Neural cell (in vitro differentiated cells): Measurements from ENCODE around the gene FNDC3B. TPM values are rescaled to one million over a fixed set of nuclear protein-coding genes. Genes with fewer than 3 reads are reported as not detected.

ENCODE experiments used
- H2AFZ ChIP-seq: fragments of 200-600, 300-800 bp; sonication (generic), shearing (Covaris generic); 2 replicates; pipeline ENCODE4 v1.6.0; 2014; ENCODE audit warnings: low read depth, mild to moderate bottlenecking, antibody characterized with exemption, low read length, moderate library complexity
- H3F3A ChIP-seq: fragments of 200-600 bp; shearing (Covaris generic); 2 replicates; pipeline ENCODE4 v1.6.1; 2016; ENCODE audit warnings: mild to moderate bottlenecking, moderate library complexity, mixed read lengths, antibody characterized with exemption, low read length; ENCODE audit not compliant: insufficient read depth, poor library complexity, severe bottlenecking
- H3K27ac ChIP-seq: fragments of 200-600, 300-800 bp; sonication (generic), shearing (Covaris generic); 2 replicates; pipeline ENCODE4 v1.5.1; 2014; ENCODE audit warnings: mild to moderate bottlenecking, low read length, moderate library complexity
- H3K27me3 ChIP-seq: fragments of 300-800, 200-600 bp; sonication (generic), shearing (Covaris generic); 2 replicates; pipeline ENCODE4 v1.6.0; 2014; ENCODE audit warnings: mild to moderate bottlenecking, low read depth, low read length, moderate library complexity; ENCODE audit not compliant: insufficient read depth
- H3K36me3 ChIP-seq: fragments of 300-800, 200-600 bp; sonication (generic), shearing (Covaris generic); 2 replicates; pipeline ENCODE4 v1.5.1; 2014; ENCODE audit warnings: mild to moderate bottlenecking, antibody characterized with exemption, low read length, moderate library complexity; ENCODE audit not compliant: insufficient read depth
- H3K4me2 ChIP-seq: fragments of 300-800, 200-600 bp; sonication (generic), shearing (Covaris generic); 2 replicates; pipeline ENCODE4 v1.6.0; 2014; ENCODE audit warnings: mild to moderate bottlenecking, low read length
- H3K4me3 ChIP-seq: fragments of 300-800, 200-600 bp; sonication (generic), shearing (Covaris generic); 2 replicates; pipeline ENCODE4 v1.5.1; 2014; ENCODE audit warnings: mild to moderate bottlenecking, low read length, moderate library complexity
- H3K79me2 ChIP-seq: fragments of 200-600 bp; shearing (Covaris generic); replicated peaks from 2 replicates; pipeline ENCODE4 v1.6.0; 2014; ENCODE audit warnings: mild to moderate bottlenecking, low read length, moderate library complexity; ENCODE audit not compliant: insufficient read depth
- H3K9ac ChIP-seq: fragments of 300-800, 200-600 bp; sonication (generic), shearing (Covaris generic); 2 replicates; pipeline ENCODE4 v1.6.1; 2016; ENCODE audit warnings: mild to moderate bottlenecking, low read length, mixed read lengths
- H3K9me2 ChIP-seq: fragments of 200-600 bp; shearing (Covaris generic); 2 replicates; pipeline ENCODE4 v1.6.1; 2016; ENCODE audit warnings: mild to moderate bottlenecking, low read length, mixed read lengths; ENCODE audit not compliant: insufficient read depth
- H3K9me3 ChIP-seq: fragments of 200-600, 300-800 bp; sonication (generic), shearing (Covaris generic); 2 replicates; pipeline ENCODE4 v1.6.1; 2016; ENCODE audit warnings: mild to moderate bottlenecking, mixed run types, low read length, moderate library complexity, mixed read lengths
- H4K20me1 ChIP-seq: fragments of 200-600 bp; shearing (Covaris generic); 2 replicates; pipeline ENCODE4 v1.6.1; 2016; ENCODE audit warnings: mild to moderate bottlenecking, mixed run types; ENCODE audit not compliant: insufficient read depth
- CTCF ChIP-seq: fragments of 450-650 bp; IDR thresholded peaks from 2 replicates; pipeline ENCODE4 v1.5.1; 2014; ENCODE audit warnings: antibody characterized with exemption, mild to moderate bottlenecking, moderate library complexity; ENCODE audit not compliant: poor library complexity, severe bottlenecking
- EP300 ChIP-seq: fragments of 450-650 bp; conservative IDR thresholded peaks from 2 replicates; pipeline ENCODE4 v1.6.1; 2014; ENCODE audit warnings: antibody characterized with exemption, mild to moderate bottlenecking, moderate library complexity; ENCODE audit not compliant: poor library complexity, severe bottlenecking
- EZH2 ChIP-seq: fragments of 200-600, 300-800 bp; shearing (Covaris generic), sonication (generic); IDR thresholded peaks from 2 replicates; pipeline ENCODE4 v1.6.1; 2014; ENCODE audit warnings: antibody characterized with exemption, low read length, borderline replicate concordance, mild to moderate bottlenecking; ENCODE audit not compliant: insufficient read depth, poor library complexity, severe bottlenecking
- MXI1 ChIP-seq: fragments of 450-650 bp; conservative IDR thresholded peaks from 2 replicates; pipeline ENCODE4 v1.6.1; 2014; ENCODE audit warnings: antibody characterized with exemption, mild to moderate bottlenecking; ENCODE audit not compliant: poor library complexity, severe bottlenecking
- POLR2AphosphoS5 ChIP-seq: IDR thresholded peaks from 2 replicates; pipeline ENCODE4 v1.6.1; 2012
- RAD21 ChIP-seq: fragments of 450-650 bp; conservative IDR thresholded peaks from 2 replicates; pipeline ENCODE4 v1.6.1; 2014; ENCODE audit warnings: antibody characterized with exemption, mild to moderate bottlenecking, moderate library complexity
- REST ChIP-seq: IDR thresholded peaks from 2 replicates; pipeline ENCODE4 v1.6.1; 2012; ENCODE audit warnings: borderline replicate concordance
- SMC3 ChIP-seq: fragments of 450-650 bp; conservative IDR thresholded peaks from 2 replicates; pipeline ENCODE4 v1.6.1; 2014; ENCODE audit warnings: antibody characterized with exemption, mild to moderate bottlenecking, moderate library complexity; ENCODE audit not compliant: poor library complexity
- TAF1 ChIP-seq: IDR thresholded peaks from 2 replicates; pipeline ENCODE4 v1.6.1; 2012; ENCODE audit warnings: low read depth
- polyA plus RNA-seq: library from polyadenylated mRNA; depleted of rRNA; stranded (reverse); fragments of >200 nt; gene quantifications from 2 replicates; pipeline ENCODE4 v1.2.3, GENCODE V29; 2014

The FNDC3B gene
- polyA plus RNA-seq, 1 donor from 2014 or later: 4.9 TPM

- no peaks in the 10 kb centered on the region for H3K9me2 ChIP-seq
- no peak overlapping the region for H3K4me2 ChIP-seq
- no peaks in the 10 kb centered on the region for H3K36me3 ChIP-seq
- H4K20me1 ChIP-seq: no peaks in the 10 kb centered on the region
- H3K79me2 ChIP-seq: peaks cover 6% of the 10 kb centered on the region
- TF ChIP-seq EP300: no peak
- TF ChIP-seq EZH2: no peak
- TF ChIP-seq REST: no peak
- no peak for TF ChIP-seq SMC3
- no peak for TF ChIP-seq POLR2AphosphoS5
- TF ChIP-seq CTCF: no peak
- no peak for TF ChIP-seq TAF1
- TF ChIP-seq MXI1: no peak
- no peak for TF ChIP-seq RAD21
- no peaks in the 10 kb centered on the region for H3K27me3 ChIP-seq
- no peaks in the 10 kb centered on the region for H3K9me3 ChIP-seq
- H3F3A ChIP-seq: no peaks in the 10 kb centered on the region
- no peak overlapping the region for H3K27ac ChIP-seq
- H3K9ac ChIP-seq: no peak overlapping the region
- H3K4me3 ChIP-seq: no peak overlapping the region
- no peak overlapping the region for H2AFZ ChIP-seq
These were observed 165.3 kb downstream of the FNDC3B start for GRCh38 chr3:172204716-172205115.

GRCh38 chr3:172208586-172209332, 169.4 kb downstream of the FNDC3B start:
- H3K27me3 ChIP-seq: no peaks in the 10 kb centered on the region
- H3K9me2 ChIP-seq: no peaks in the 10 kb centered on the region
- no peaks in the 10 kb centered on the region for H3K9me3 ChIP-seq
- H3K36me3 ChIP-seq: no peaks in the 10 kb centered on the region
- no peak overlapping the region for H3K9ac ChIP-seq
- H3K79me2 ChIP-seq: peaks cover 6% of the 10 kb centered on the region
- H2AFZ ChIP-seq: no peak overlapping the region
- H3K27ac ChIP-seq: no peak overlapping the region
- no peak overlapping the region for H3K4me2 ChIP-seq
- TF ChIP-seq EZH2: no peak
- TF ChIP-seq TAF1: no peak
- TF ChIP-seq CTCF: no peak
- TF ChIP-seq REST: no peak
- TF ChIP-seq EP300: no peak
- no peak for TF ChIP-seq SMC3
- TF ChIP-seq POLR2AphosphoS5: no peak
- TF ChIP-seq RAD21: no peak
- no peak for TF ChIP-seq MXI1
- no peaks in the 10 kb centered on the region for H4K20me1 ChIP-seq
- no peaks in the 10 kb centered on the region for H3F3A ChIP-seq
- no peak overlapping the region for H3K4me3 ChIP-seq
